Measurements from ENCODE around the gene C11orf16. TPM values are rescaled to one million over a fixed set of nuclear protein-coding genes. Genes with fewer than 3 reads are reported as not detected.
"Not testable (repeated sequence)": the region's sequence is repeated elsewhere in the genome, so short reads cannot be mapped to it uniquely, and the experiment has no call there.

C11orf16 gene
- not detected for total RNA-seq

DNA sequence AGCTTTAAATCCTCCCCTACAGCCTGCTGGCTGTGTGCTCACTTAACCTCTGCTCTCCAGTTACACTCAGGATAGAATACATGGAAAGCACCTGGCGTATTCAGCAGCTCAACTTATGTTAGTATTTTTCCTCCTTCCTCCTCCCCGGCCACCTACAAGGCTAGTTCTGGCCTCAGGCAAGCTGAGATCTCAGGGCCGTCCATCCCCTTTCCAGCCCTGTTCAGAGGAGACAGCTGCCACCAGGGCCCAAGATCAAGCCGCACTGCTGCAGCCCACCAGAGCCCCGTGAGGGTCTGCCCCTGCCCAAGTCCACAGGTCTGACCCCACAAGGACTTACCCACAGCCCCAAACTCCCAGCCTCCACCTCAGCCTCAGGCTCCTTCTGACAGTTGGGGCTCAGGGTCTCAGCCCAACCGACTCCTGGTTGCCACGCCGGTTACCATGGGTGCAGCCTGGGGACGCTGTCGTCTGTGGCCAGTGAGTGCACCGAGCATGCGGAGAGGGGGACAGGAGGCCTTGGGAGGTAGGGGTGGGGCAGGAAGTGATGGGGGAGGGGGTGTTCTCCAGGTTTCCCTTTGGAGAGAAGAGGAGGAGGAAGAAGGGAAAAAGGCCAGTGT, at the start of gene C11orf16:
TSS of gene C11orf16 (minus strand) at position 384 of the 617 bp plus-strand sequence. CDS start 639 bp downstream, outside the sequence.
- Mint-ChIP-seq H3K4me3 (no peak within 1 kb of the TSS), H3K9me3 (no peaks in the 10 kb centered on the region), H3K27me3 (ENCODE audit: low read depth) (no peaks in the 10 kb centered on the region), H3K4me1 (ENCODE audit: low read depth) (no peaks in the 10 kb centered on the region), H3K36me3 (ENCODE audit: low read depth) (no peaks in the 10 kb centered on the region), H3K27ac (no peak within 1 kb of the TSS)
- no peak for DNase-seq
- intact Hi-C loops (cut with micrococcal nuclease) = no loop called here
- CTCF ChIA-PET = interaction anchor here (1.0 kb wide), 1 partner anchor 205 kb away, joined by 3 read pairs; no protein-coding TSS in a partner anchor

- CTCF ChIA-PET = no interaction called here
- Mint-ChIP-seq H3K36me3 (ENCODE audit: low read depth) (no peaks in the 10 kb centered on the region), H3K4me1 (ENCODE audit: low read depth) (no peaks in the 10 kb centered on the region), H3K4me3 (no peak overlapping the region), H3K9me3 (no peaks in the 10 kb centered on the region), H3K27me3 (ENCODE audit: low read depth) (no peaks in the 10 kb centered on the region), H3K27ac (no peak overlapping the region)
- DNase-seq = no peak
- intact Hi-C loops (cut with micrococcal nuclease) = no loop called here
Measured at GRCh38 chr11:8980485-8980884, 47.7 kb upstream of the C11orf16 start.

DNA sequence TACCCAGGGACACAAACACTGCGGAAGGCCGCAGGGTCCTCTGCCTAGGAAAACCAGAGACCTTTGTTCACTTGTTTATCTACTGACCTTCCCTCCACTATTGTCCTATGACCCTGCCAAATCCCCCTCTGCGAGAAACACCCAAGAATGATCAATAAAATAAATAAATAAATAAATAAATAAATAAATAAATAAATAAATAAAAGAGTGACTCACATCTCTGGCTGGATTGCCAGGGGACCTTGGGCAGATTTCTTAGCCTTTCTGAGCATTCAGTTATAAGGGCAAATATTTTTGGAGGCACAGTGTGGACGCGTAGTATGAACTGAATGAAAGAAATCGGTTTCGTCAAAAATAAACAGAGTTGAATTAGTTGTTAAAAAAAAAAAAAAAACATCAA, 46.6 kb upstream of the C11orf16 start:
- DNase-seq; intact Hi-C loops (cut with micrococcal nuclease); H3K27ac Mint-ChIP-seq; H3K27me3 Mint-ChIP-seq (ENCODE audit: low read depth); CTCF ChIA-PET; H3K9me3 Mint-ChIP-seq; H3K4me1 Mint-ChIP-seq (ENCODE audit: low read depth); H3K4me3 Mint-ChIP-seq; H3K36me3 Mint-ChIP-seq (ENCODE audit: low read depth): not testable (repeated sequence)

DNA sequence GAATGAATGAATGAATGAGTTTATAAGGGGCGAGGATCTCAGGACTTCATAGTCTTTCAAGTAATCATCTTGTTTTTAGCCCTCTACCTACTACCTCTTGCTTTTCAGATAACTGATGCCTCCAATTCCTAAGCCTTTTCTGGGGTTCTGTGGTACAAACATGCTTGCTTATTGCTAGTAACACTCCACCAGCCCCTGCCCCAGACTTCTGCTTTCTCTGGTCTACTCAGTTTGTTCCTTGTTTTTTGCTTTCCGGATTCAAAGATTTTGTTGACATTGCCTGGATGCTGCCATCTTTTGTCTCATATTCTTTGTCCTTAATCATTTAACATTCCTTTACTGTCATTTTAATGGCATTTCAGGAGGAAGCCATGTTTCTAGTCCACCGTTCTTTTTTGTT, 40.4 kb upstream of the C11orf16 start:
- H3K36me3 Mint-ChIP-seq (ENCODE audit: low read depth) = peaks cover 2% of the 10 kb centered on the region
- CTCF ChIA-PET = interaction anchor here (0.6 kb wide), 1 partner anchor 38 kb away, joined by 3 read pairs; no protein-coding TSS in a partner anchor
- H3K27ac Mint-ChIP-seq = no peak overlapping the region
- no peaks in the 10 kb centered on the region for H3K4me1 Mint-ChIP-seq (ENCODE audit: low read depth)
- intact Hi-C loops (cut with micrococcal nuclease) = no loop called here
- no peaks in the 10 kb centered on the region for H3K27me3 Mint-ChIP-seq (ENCODE audit: low read depth)
- no peak for DNase-seq
- no peak overlapping the region for H3K4me3 Mint-ChIP-seq
- no peaks in the 10 kb centered on the region for H3K9me3 Mint-ChIP-seq

- no peak for DNase-seq
- Mint-ChIP-seq H3K27ac (no peak overlapping the region), H3K9me3 (no peaks in the 10 kb centered on the region), H3K36me3 (ENCODE audit: low read depth) (peaks cover 5% of the 10 kb centered on the region), H3K4me1 (ENCODE audit: low read depth) (no peaks in the 10 kb centered on the region), H3K27me3 (ENCODE audit: low read depth) (no peaks in the 10 kb centered on the region), H3K4me3 (no peak overlapping the region)
- CTCF ChIA-PET = no interaction called here
- intact Hi-C loops (cut with micrococcal nuclease) = no loop called here
Measured at GRCh38 chr11:8971924-8972316, 39.2 kb upstream of the C11orf16 start.

- CTCF ChIA-PET = no interaction called here
- H3K27me3 Mint-ChIP-seq (ENCODE audit: low read depth) = no peaks in the 10 kb centered on the region
- DNase-seq = no peak
- no peak overlapping the region for H3K27ac Mint-ChIP-seq
- intact Hi-C loops (cut with micrococcal nuclease) = no loop called here
- H3K4me1 Mint-ChIP-seq (ENCODE audit: low read depth) = peaks cover 2% of the 10 kb centered on the region
- no peak overlapping the region for H3K4me3 Mint-ChIP-seq
- no peaks in the 10 kb centered on the region for H3K9me3 Mint-ChIP-seq
- peaks cover 5% of the 10 kb centered on the region for H3K36me3 Mint-ChIP-seq (ENCODE audit: low read depth)
Measured at GRCh38 chr11:8971196-8971923, 38.6 kb upstream of the C11orf16 start.

GRCh38 chr11:8967184-8967583, 34.4 kb upstream of the C11orf16 start:
- Mint-ChIP-seq H3K27ac (no peak overlapping the region), H3K36me3 (ENCODE audit: low read depth) (peaks cover 9% of the 10 kb centered on the region), H3K9me3 (no peaks in the 10 kb centered on the region)

DNA sequence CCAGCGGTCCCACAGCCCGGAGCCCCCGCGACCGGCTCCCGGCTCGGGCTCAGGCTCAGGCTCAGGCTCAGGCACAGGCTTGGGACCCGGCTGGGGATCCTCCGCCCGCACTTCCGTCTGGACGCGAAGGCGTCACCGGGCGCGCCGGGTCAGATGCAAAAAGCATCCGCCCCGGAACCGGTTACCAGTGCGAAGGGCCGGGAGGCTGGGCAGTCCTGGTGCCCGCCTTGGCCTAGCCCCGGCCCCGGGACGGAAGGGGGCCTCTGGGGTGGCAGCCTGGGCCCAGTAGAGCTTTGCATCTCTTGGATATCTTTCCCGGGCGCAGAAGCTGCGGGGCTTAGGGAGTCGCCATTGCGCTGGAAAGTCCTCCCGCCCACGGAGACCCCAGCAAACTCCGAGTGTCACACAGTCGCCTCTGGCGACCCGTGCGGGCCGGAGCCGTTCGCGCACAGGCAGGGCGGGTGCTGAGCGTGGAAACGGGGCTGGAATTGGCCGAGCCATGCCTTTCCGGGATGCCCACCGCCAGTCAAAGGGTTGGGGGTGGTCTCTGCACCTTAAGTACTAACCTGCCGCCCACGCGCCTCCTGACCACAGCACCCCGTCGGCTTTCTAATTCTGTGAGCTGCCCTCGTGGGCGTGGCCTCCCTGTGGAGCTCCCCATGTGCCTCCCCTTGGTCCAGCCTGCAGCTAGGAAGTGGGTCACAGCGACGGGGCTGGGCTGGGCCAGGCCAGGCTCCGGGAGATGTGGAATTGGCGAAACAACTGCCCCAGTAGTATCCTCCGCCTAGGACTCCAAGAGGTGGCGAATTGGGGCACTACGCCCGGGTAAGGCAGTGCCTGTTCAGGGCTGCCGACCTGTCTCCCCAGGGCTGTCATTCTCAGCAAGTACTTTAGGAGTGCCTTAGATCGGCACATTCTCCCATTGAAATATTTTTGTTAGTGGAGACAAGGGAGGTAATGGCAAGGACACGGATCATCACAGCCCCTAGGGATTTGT, 31.9 kb upstream of the C11orf16 start, which contains the start of gene TMEM9B:
TSS of gene TMEM9B (minus strand) at position 119 of the 997 bp plus-strand sequence. CDS start 129 bp downstream, outside the sequence.
- CTCF ChIA-PET = interaction anchor here (0.7 to 1.4 kb wide), 3 partner anchors 155 to 795 kb away, joined by 3 to 11 read pairs (median 3); no protein-coding TSS in a partner anchor
- no peaks in the 10 kb centered on the region for H3K9me3 Mint-ChIP-seq
- no peaks in the 10 kb centered on the region for H3K27me3 Mint-ChIP-seq (ENCODE audit: low read depth)
- H3K4me3 Mint-ChIP-seq = peak within 1 kb of the TSS; percentile 98
- intact Hi-C loops (cut with micrococcal nuclease) = loop anchor here (1.0 to 5.0 kb wide), 7 partner anchors 37 to 350 kb away; partner anchors contain the start of genes RPL27A, TMEM41B and TRIM66
- peak; percentile 84 for DNase-seq
- H3K4me1 Mint-ChIP-seq (ENCODE audit: low read depth) = peaks cover 28% of the 10 kb centered on the region
- peak within 1 kb of the TSS; percentile 88 for H3K27ac Mint-ChIP-seq
- peaks cover 6% of the 10 kb centered on the region for H3K36me3 Mint-ChIP-seq (ENCODE audit: low read depth)

More at GRCh38 chr11:8967184-8967583, 34.4 kb upstream of the C11orf16 start:
- intact Hi-C loops (cut with micrococcal nuclease) = no loop called here
- no peak for DNase-seq
- CTCF ChIA-PET = no interaction called here
- Mint-ChIP-seq H3K4me1 (ENCODE audit: low read depth) (peaks cover 18% of the 10 kb centered on the region), H3K4me3 (no peak overlapping the region), H3K27me3 (ENCODE audit: low read depth) (no peaks in the 10 kb centered on the region)

- Mint-ChIP-seq H3K27me3 (ENCODE audit: low read depth) (no peaks in the 10 kb centered on the region), H3K27ac (peak overlapping the region; percentile 88), H3K9me3 (no peaks in the 10 kb centered on the region), H3K36me3 (ENCODE audit: low read depth) (peaks cover 9% of the 10 kb centered on the region), H3K4me1 (ENCODE audit: low read depth) (peaks cover 33% of the 10 kb centered on the region), H3K4me3 (peak overlapping the region; percentile 98)
- DNase-seq = peak; percentile 84
- CTCF ChIA-PET = interaction anchor here (0.6 to 1.4 kb wide), 3 partner anchors 174 to 796 kb away, joined by 3 to 11 read pairs (median 3); no protein-coding TSS in a partner anchor
- intact Hi-C loops (cut with micrococcal nuclease) = loop anchor here (1.0 to 5.0 kb wide), 7 partner anchors 38 to 351 kb away; partner anchors contain the start of genes RPL27A, TMEM41B and TRIM66
Measured at GRCh38 chr11:8963569-8964323, 31.0 kb upstream of the C11orf16 start.

GRCh38 chr11:8962841-8963240, 30.1 kb upstream of the C11orf16 start:
- Mint-ChIP-seq H3K27ac (peak overlapping the region; percentile 33), H3K36me3 (ENCODE audit: low read depth) (peaks cover 9% of the 10 kb centered on the region), H3K9me3 (no peaks in the 10 kb centered on the region), H3K4me1 (ENCODE audit: low read depth) (peaks cover 35% of the 10 kb centered on the region), H3K4me3 (peak overlapping the region; percentile 58), H3K27me3 (ENCODE audit: low read depth) (no peaks in the 10 kb centered on the region)
- no peak for DNase-seq
- CTCF ChIA-PET = no interaction called here
- intact Hi-C loops (cut with micrococcal nuclease) = loop anchor here (5.0 kb wide), 1 partner anchor 131 kb away; no protein-coding TSS in a partner anchor

GRCh38 chr11:8961401-8961800, 28.7 kb upstream of the C11orf16 start:
- peaks cover 43% of the 10 kb centered on the region for H3K4me1 Mint-ChIP-seq (ENCODE audit: low read depth)
- no peak for DNase-seq
- no peaks in the 10 kb centered on the region for H3K9me3 Mint-ChIP-seq
- H3K27ac Mint-ChIP-seq = no peak overlapping the region
- intact Hi-C loops (cut with micrococcal nuclease) = loop anchor here (5.0 kb wide), 1 partner anchor 129 kb away; no protein-coding TSS in a partner anchor
- H3K36me3 Mint-ChIP-seq (ENCODE audit: low read depth) = peaks cover 6% of the 10 kb centered on the region
- no peak overlapping the region for H3K4me3 Mint-ChIP-seq
- H3K27me3 Mint-ChIP-seq (ENCODE audit: low read depth) = no peaks in the 10 kb centered on the region
- CTCF ChIA-PET = interaction anchor here (0.9 to 3.5 kb wide), 5 partner anchors 8 to 148 kb away, joined by 3 to 42 read pairs (median 3); no protein-coding TSS in a partner anchor

Data from activated naive CD4-positive, alpha-beta T cell treated with anti-CD3 and anti-CD28 coated beads for 36 hours (primary cell).